ENCODE measurements around the gene SUGCT. TPM values are rescaled to one million over a fixed set of nuclear protein-coding genes. Genes with fewer than 3 reads are reported as not detected.
A peak's percentile ranks its signal among the peaks of the same experiment; 100 is the strongest.

The SUGCT gene
- polyA plus RNA-seq, 1 of the 3 experiments (the other 2 are of a cell fraction), result 53.7 TPM

- Histone ChIP-seq H3K79me2 (ENCODE audit: insufficient read depth) (peaks cover 80% of the 10 kb centered on the region), H3K9me3 (no peaks in the 10 kb centered on the region), H3K9ac (no peak overlapping the region), H2AFZ (ENCODE audit: low read depth) (no peak overlapping the region), H3K27me3 (ENCODE audit: insufficient read depth) (no peaks in the 10 kb centered on the region), H3K4me2 (no peak overlapping the region), H4K20me1 (ENCODE audit: insufficient read depth) (no peaks in the 10 kb centered on the region), H3F3A (replicated peaks; ENCODE audit: insufficient read depth) (peaks cover 52% of the 10 kb centered on the region), H3K27ac (ENCODE audit: low read depth in 2 of 2, low read length in 1 of 2) (peak overlapping the region; percentile 82 to 100; a peak in 3 of 4 replicates), H3K4me3 (ENCODE audit: low read depth in 2 of 2, low read length in 1 of 2) (no peak overlapping the region), H3K9me2 (no peaks in the 10 kb centered on the region), H3K36me3 (replicated peaks in 1 of 2; ENCODE audit: control insufficient read depth in 1 of 2, insufficient read depth in 2 of 2, low read length in 1 of 2) (peaks cover 3 to 6% of the 10 kb centered on the region in 2 experiments), H3K4me1 (ENCODE audit: control insufficient read depth in 1 of 2, insufficient read depth in 2 of 2, low read depth in 1 of 2, low read length in 1 of 2) (peaks cover 27 to 53% of the 10 kb centered on the region in 2 experiments)
- ChIA-PET CTCF (no interaction called here), POLR2A (no interaction called here)
- DNase-seq, result no peak
- no peak for TF ChIP-seq EZH2phosphoT487 (IDR thresholded peaks at IDR 0.05; ENCODE audit: borderline replicate concordance, low read depth)
- TF ChIP-seq REST (IDR thresholded peaks at IDR 0.05; ENCODE audit: low read depth, low read length), result no peak
- TF ChIP-seq TCF12 (IDR thresholded peaks at IDR 0.05), result no peak
- TF ChIP-seq ELF1 (IDR thresholded peaks at IDR 0.05), result no peak
- WGBS (ENCODE audit: low lambda C conversion rate), result 87% methylated on average over 2 of the region's 2 CpGs
Measured at GRCh38 chr7:40549372-40550039, 414.7 kb downstream of the SUGCT start.

GRCh38 chr7:40551685-40552576, 417.1 kb downstream of the SUGCT start:
- Histone ChIP-seq H3K9me3 (no peaks in the 10 kb centered on the region), H3K27me3 (ENCODE audit: insufficient read depth) (no peaks in the 10 kb centered on the region), H3K9me2 (no peaks in the 10 kb centered on the region), H3K4me3 (ENCODE audit: low read depth in 2 of 2, low read length in 1 of 2) (no peak overlapping the region), H4K20me1 (ENCODE audit: insufficient read depth) (no peaks in the 10 kb centered on the region), H3K9ac (peak overlapping the region; percentile 31; the same call in 1 of the 2 replicates), H3K79me2 (ENCODE audit: insufficient read depth) (peaks cover 86% of the 10 kb centered on the region), H3K36me3 (replicated peaks in 1 of 2; ENCODE audit: control insufficient read depth in 1 of 2, insufficient read depth in 2 of 2, low read length in 1 of 2) (peaks cover 0 to 10% of the 10 kb centered on the region in 2 experiments), H3F3A (replicated peaks; ENCODE audit: insufficient read depth) (peaks cover 35% of the 10 kb centered on the region), H3K27ac (ENCODE audit: low read depth in 2 of 2, low read length in 1 of 2) (peak overlapping the region; percentile 82 to 100), H3K4me1 (ENCODE audit: control insufficient read depth in 1 of 2, insufficient read depth in 2 of 2, low read depth in 1 of 2, low read length in 1 of 2) (peaks cover 13 to 30% of the 10 kb centered on the region in 2 experiments), H3K4me2 (peak overlapping the region; percentile 59), H2AFZ (ENCODE audit: low read depth) (peak overlapping the region; percentile 18)
- CTCF ChIA-PET, result interaction anchor here (0.9 to 2.1 kb wide), 7 partner anchors 10 to 1153 kb away, joined by 3 to 6 read pairs (median 4); no protein-coding TSS in a partner anchor
- POLR2A ChIA-PET, result no interaction called here
- WGBS (ENCODE audit: low lambda C conversion rate), result 20% methylated on average over 8 of the region's 8 CpGs
- DNase-seq, result peak; percentile 81
- TF ChIP-seq FOXM1 (IDR thresholded peaks at IDR 0.05; ENCODE audit: low read depth) (peak; percentile 51; the same call in 1 of the 2 replicates), MEF2A (IDR thresholded peaks at IDR 0.05; ENCODE audit: borderline replicate concordance, low read depth) (0 out of 2 replicates have a peak, but pooled peaks have one; percentile 17), USF1 (IDR thresholded peaks at IDR 0.05; ENCODE audit: borderline replicate concordance, low read depth) (no peak), NFIC (IDR thresholded peaks at IDR 0.05; ENCODE audit: borderline replicate concordance) (peak; percentile 36; the same call in 1 of the 2 replicates), MXI1 (IDR thresholded peaks at IDR 0.05; ENCODE audit: low read depth, low read length) (no peak; the same call in 1 of the 2 replicates), GATA2 (CRISPR knock-in tag; IDR thresholded peaks at IDR 0.05) (peak; percentile 96), CTCF (IDR thresholded peaks at IDR 0.05) (no peak), EP300 (IDR thresholded peaks at IDR 0.05; ENCODE audit: borderline replicate concordance in 1 of 2, low read depth in 1 of 2, low read length in 1 of 2) (peak; percentile 72 to 99; a peak in 3 of 4 replicates), REST (IDR thresholded peaks at IDR 0.05; ENCODE audit: low read depth, low read length) (0 out of 2 replicates have a peak, but pooled peaks have one; percentile 38), CHD2 (IDR thresholded peaks at IDR 0.05; ENCODE audit: low read length, partially characterized antibody) (peak; percentile 92)

Measured in SK-N-SH (cell line).